ENCODE results near the gene GPRIN2.

Gene GPRIN2

DNA sequence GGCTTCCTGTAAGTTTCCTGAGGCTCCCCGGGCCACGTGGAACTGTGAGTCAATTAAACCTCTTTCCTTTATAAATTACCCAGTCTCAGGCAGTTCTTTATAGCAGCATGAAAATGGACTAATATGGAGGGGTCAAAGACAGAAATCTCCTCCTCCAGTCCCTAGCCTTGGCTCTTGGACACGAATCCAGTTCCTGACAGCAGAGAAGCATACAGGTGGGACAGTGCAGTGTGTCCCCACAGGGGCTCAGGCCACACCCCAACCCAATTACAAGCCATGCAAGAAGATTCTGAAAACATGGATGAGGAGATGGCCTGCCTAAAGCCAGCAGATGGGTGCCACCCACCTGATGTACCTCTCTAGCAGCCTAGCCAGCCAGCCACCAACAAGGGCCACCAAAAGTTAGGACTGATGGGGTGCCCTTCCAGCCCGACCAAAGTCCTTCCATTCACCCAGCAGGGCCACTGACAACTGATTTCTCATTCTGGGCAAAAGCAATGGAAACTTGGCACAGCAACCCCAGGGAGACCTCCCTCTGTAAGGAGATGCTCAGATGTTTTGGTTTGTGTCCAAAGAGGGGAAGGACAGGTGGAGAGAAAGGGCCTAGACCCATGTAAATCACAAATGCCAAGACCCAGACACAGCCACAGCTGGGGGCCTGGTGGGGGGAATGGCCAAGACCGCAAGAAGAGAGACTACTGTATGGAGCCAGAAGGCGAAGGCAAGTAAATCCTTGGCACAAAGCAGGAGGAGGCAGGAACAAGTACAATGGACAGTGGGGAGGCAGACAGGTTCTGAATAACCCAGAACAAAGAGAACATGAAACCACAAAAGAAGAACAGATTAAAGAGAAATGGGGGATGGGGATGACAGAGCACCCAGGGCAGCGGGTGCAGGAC lies 13.6 kb downstream of the GPRIN2 start:
- Histone ChIP-seq H3K4me3 (ENCODE audit: low read depth in 1 of 2, low read length in 2 of 2) (no peak overlapping the region), H3K4me1 (ENCODE audit: control insufficient read depth in 1 of 2, insufficient read depth in 2 of 2, low read length in 2 of 2) (peaks cover 15 to 19% of the 10 kb centered on the region in 2 donors), H3K27ac (ENCODE audit: low read depth, low read length) (no peak overlapping the region), H3K27me3 (ENCODE audit: control insufficient read depth in 1 of 2, insufficient read depth in 2 of 2, low read length in 2 of 2) (peaks cover 0 to 6% of the 10 kb centered on the region in 2 donors), H3K9ac (ENCODE audit: low read depth in 1 of 2, low read length in 2 of 2) (no peak overlapping the region), H3K9me3 (ENCODE audit: control insufficient read depth in 1 of 2, low read length in 2 of 2) (no peaks in the 10 kb centered on the region), H3K36me3 (ENCODE audit: control insufficient read depth in 1 of 2, insufficient read depth in 2 of 2, low read length in 2 of 2) (no peaks in the 10 kb centered on the region)

- Histone ChIP-seq H3K9ac (ENCODE audit: low read depth in 1 of 2, low read length in 2 of 2) (no peak overlapping the region), H3K27ac (ENCODE audit: low read depth, low read length) (no peak overlapping the region), H3K27me3 (ENCODE audit: control insufficient read depth in 1 of 2, insufficient read depth in 2 of 2, low read length in 2 of 2) (peaks cover 0 to 7% of the 10 kb centered on the region in 2 donors), H3K4me1 (ENCODE audit: control insufficient read depth in 1 of 2, insufficient read depth in 2 of 2, low read length in 2 of 2) (peaks cover 15 to 19% of the 10 kb centered on the region in 2 donors), H3K4me3 (ENCODE audit: low read depth in 1 of 2, low read length in 2 of 2) (no peak overlapping the region), H3K9me3 (ENCODE audit: control insufficient read depth in 1 of 2, low read length in 2 of 2) (no peaks in the 10 kb centered on the region), H3K36me3 (ENCODE audit: control insufficient read depth in 1 of 2, insufficient read depth in 2 of 2, low read length in 2 of 2) (no peaks in the 10 kb centered on the region)
Observed at GRCh38 chr10:46541735-46542566, 14.5 kb downstream of the GPRIN2 start.

DNA sequence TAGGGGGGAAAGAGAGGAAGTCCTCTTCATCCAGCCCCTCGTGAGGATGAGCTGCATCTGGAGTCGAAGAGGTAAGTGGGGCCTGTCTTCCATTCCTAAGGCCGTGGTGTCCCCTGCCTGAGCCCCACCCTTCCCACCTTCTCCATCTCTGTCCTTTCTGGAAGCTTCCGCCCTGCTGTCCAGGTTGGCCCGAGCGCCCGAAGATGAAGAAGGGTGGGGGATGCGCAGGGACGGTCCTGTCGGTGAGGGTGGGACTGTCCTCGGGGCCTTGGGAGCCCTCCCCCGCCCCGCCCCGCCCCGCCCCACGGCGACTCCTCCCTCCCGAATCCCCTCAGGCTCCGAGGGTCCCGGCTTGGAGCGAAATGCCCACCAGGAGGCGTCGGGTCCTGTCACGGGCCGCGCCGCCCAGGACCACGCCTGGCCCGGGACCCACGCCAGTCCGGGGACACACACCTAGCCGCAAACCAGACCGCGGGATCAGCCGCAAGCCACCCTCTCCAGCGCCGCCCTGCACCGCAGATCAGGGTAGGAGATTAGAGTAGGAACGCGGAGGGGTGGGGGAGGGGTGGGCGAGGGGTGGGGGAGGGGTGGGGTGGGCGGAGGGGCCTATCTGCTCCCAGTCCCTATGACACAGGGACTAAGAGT lies 15.3 kb downstream of the GPRIN2 start:
- no peak overlapping the region for H3K9ac ChIP-seq (ENCODE audit: low read depth in 1 of 2, low read length in 2 of 2)
- no peaks in the 10 kb centered on the region for H3K36me3 ChIP-seq (ENCODE audit: control insufficient read depth in 1 of 2, insufficient read depth in 2 of 2, low read length in 2 of 2)
- H3K27ac ChIP-seq (ENCODE audit: low read depth, low read length) = no peak overlapping the region
- H3K9me3 ChIP-seq (ENCODE audit: control insufficient read depth in 1 of 2, low read length in 2 of 2) = no peaks in the 10 kb centered on the region
- H3K27me3 ChIP-seq (ENCODE audit: control insufficient read depth in 1 of 2, insufficient read depth in 2 of 2, low read length in 2 of 2) = peaks cover 0 to 8% of the 10 kb centered on the region in 2 donors
- peaks cover 15 to 19% of the 10 kb centered on the region in 2 donors for H3K4me1 ChIP-seq (ENCODE audit: control insufficient read depth in 1 of 2, insufficient read depth in 2 of 2, low read length in 2 of 2)
- no peak overlapping the region for H3K4me3 ChIP-seq (ENCODE audit: low read depth in 1 of 2, low read length in 2 of 2)

DNA sequence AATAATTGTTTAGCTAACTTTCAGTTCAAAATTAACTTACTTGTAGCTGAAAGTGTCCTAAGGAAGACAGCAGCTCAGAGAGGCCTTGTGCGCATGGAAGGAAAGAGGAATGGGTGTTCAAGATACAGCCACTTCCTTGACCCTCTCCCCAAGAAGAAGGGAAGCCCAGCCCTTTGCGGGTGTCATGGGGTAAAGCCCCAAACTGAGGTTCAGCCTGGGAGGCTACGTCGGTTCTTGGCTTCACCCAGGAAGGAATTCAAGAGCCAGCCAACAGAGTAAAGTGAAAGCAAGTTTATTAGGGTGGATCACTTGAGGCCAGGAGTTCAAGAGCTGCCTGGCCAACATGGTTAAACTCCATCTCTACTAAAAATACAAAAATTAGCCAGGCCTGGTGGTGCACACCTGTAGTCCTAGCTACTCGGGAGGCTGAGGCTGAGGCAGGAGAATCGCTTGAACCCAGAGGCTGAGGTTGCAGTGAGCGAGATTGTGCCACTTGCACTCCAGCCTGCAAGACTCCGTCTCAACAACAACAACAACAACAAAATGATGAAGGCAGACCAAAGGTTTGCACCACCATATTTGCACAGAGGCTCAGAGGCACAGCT lies 15.9 kb downstream of the GPRIN2 start:
- H3K4me1 ChIP-seq (ENCODE audit: control insufficient read depth in 1 of 2, insufficient read depth in 2 of 2, low read length in 2 of 2) = peaks cover 15 to 19% of the 10 kb centered on the region in 2 donors
- peak overlapping the region in 1 of 2 donors; percentile 10 for H3K9ac ChIP-seq (ENCODE audit: low read depth in 1 of 2, low read length in 2 of 2)
- H3K4me3 ChIP-seq (ENCODE audit: low read depth in 1 of 2, low read length in 2 of 2) = peak overlapping the region; percentile 5 to 28
- H3K27ac ChIP-seq (ENCODE audit: low read depth, low read length) = no peak overlapping the region
- no peaks in the 10 kb centered on the region for H3K9me3 ChIP-seq (ENCODE audit: control insufficient read depth in 1 of 2, low read length in 2 of 2)
- H3K36me3 ChIP-seq (ENCODE audit: control insufficient read depth in 1 of 2, insufficient read depth in 2 of 2, low read length in 2 of 2) = no peaks in the 10 kb centered on the region
- peaks cover 0 to 5% of the 10 kb centered on the region in 2 donors for H3K27me3 ChIP-seq (ENCODE audit: control insufficient read depth in 1 of 2, insufficient read depth in 2 of 2, low read length in 2 of 2)

GRCh38 chr10:46539596-46540411 lies 16.7 kb downstream of the GPRIN2 start:
- peaks cover 15% of the 10 kb centered on the region in 2 donors for H3K4me1 ChIP-seq (ENCODE audit: control insufficient read depth in 1 of 2, insufficient read depth in 2 of 2, low read length in 2 of 2)
- H3K9me3 ChIP-seq (ENCODE audit: control insufficient read depth in 1 of 2, low read length in 2 of 2) = no peaks in the 10 kb centered on the region
- H3K4me3 ChIP-seq (ENCODE audit: low read depth in 1 of 2, low read length in 2 of 2) = peak overlapping the region; percentile 5 to 28
- H3K9ac ChIP-seq (ENCODE audit: low read depth in 1 of 2, low read length in 2 of 2) = peak overlapping the region in 1 of 2 donors; percentile 10
- peak overlapping the region; percentile 23 for H3K27ac ChIP-seq (ENCODE audit: low read depth, low read length)
- H3K27me3 ChIP-seq (ENCODE audit: control insufficient read depth in 1 of 2, insufficient read depth in 2 of 2, low read length in 2 of 2) = peaks cover 0 to 5% of the 10 kb centered on the region in 2 donors
- no peaks in the 10 kb centered on the region for H3K36me3 ChIP-seq (ENCODE audit: control insufficient read depth in 1 of 2, insufficient read depth in 2 of 2, low read length in 2 of 2)

DNA sequence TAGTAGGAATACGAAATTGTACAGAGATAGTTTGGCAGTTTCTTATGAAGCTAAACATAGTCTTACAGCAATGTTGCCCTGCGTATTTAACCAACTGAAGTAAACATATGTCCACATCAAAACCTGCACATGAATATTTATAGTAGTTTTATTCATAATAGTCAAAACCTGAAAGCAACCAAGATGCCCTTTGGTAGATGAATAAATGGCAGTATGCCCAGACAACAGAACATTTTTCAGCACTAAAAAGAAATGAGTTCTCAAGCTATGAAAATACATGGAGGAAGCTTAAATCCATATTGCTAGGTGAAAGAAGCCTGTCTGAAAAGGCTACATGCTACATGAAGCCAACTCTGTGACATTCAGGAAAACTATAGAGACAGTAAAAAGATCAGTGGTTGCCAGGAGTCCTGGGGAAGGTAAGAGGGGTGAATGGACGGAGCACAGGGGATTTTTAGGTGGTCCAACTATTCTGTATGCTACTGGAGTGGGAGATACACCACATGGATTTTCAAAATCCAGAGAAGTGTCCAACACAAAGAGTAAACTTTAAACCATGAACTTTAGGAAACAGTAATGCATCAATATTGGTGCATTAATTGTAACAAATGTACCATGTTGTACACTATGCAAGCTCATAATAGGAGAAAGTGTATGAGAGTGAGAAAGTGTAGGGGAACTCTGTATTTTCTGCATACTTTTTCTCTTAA lies 17.6 kb downstream of the GPRIN2 start:
- Histone ChIP-seq H3K27me3 (ENCODE audit: control insufficient read depth in 1 of 2, insufficient read depth in 2 of 2, low read length in 2 of 2) (peaks cover 0 to 5% of the 10 kb centered on the region in 2 donors), H3K27ac (ENCODE audit: low read depth, low read length) (no peak overlapping the region)

GRCh38 chr10:46538155-46538554 lies 18.3 kb downstream of the GPRIN2 start:
- no peak overlapping the region for H3K4me3 ChIP-seq (ENCODE audit: low read depth in 1 of 2, low read length in 2 of 2)

More for the DNA sequence above, 17.6 kb downstream of the GPRIN2 start:
- Histone ChIP-seq H3K4me1 (ENCODE audit: control insufficient read depth in 1 of 2, insufficient read depth in 2 of 2, low read length in 2 of 2) (peaks cover 15% of the 10 kb centered on the region in 2 donors), H3K9me3 (ENCODE audit: control insufficient read depth in 1 of 2, low read length in 2 of 2) (no peaks in the 10 kb centered on the region), H3K36me3 (ENCODE audit: control insufficient read depth in 1 of 2, insufficient read depth in 2 of 2, low read length in 2 of 2) (no peaks in the 10 kb centered on the region), H3K4me3 (ENCODE audit: low read depth in 1 of 2, low read length in 2 of 2) (no peak overlapping the region), H3K9ac (ENCODE audit: low read depth in 1 of 2, low read length in 2 of 2) (no peak overlapping the region)

GRCh38 chr10:46537309-46537708 lies 19.1 kb downstream of the GPRIN2 start:
- Histone ChIP-seq H3K4me3 (ENCODE audit: low read depth in 1 of 2, low read length in 2 of 2) (no peak overlapping the region), H3K4me1 (ENCODE audit: control insufficient read depth in 1 of 2, insufficient read depth in 2 of 2, low read length in 2 of 2) (peaks cover 15% of the 10 kb centered on the region in 2 donors), H3K9me3 (ENCODE audit: control insufficient read depth in 1 of 2, low read length in 2 of 2) (no peaks in the 10 kb centered on the region), H3K9ac (ENCODE audit: low read depth in 1 of 2, low read length in 2 of 2) (no peak overlapping the region), H3K27me3 (ENCODE audit: control insufficient read depth in 1 of 2, insufficient read depth in 2 of 2, low read length in 2 of 2) (peaks cover 0 to 5% of the 10 kb centered on the region in 2 donors), H3K27ac (ENCODE audit: low read depth, low read length) (no peak overlapping the region), H3K36me3 (ENCODE audit: control insufficient read depth in 1 of 2, insufficient read depth in 2 of 2, low read length in 2 of 2) (no peaks in the 10 kb centered on the region)

More at GRCh38 chr10:46538155-46538554, 18.3 kb downstream of the GPRIN2 start:
- Histone ChIP-seq H3K36me3 (ENCODE audit: control insufficient read depth in 1 of 2, insufficient read depth in 2 of 2, low read length in 2 of 2) (no peaks in the 10 kb centered on the region), H3K4me1 (ENCODE audit: control insufficient read depth in 1 of 2, insufficient read depth in 2 of 2, low read length in 2 of 2) (peaks cover 15% of the 10 kb centered on the region in 2 donors), H3K27me3 (ENCODE audit: control insufficient read depth in 1 of 2, insufficient read depth in 2 of 2, low read length in 2 of 2) (peaks cover 0 to 5% of the 10 kb centered on the region in 2 donors), H3K27ac (ENCODE audit: low read depth, low read length) (no peak overlapping the region), H3K9me3 (ENCODE audit: control insufficient read depth in 1 of 2, low read length in 2 of 2) (no peaks in the 10 kb centered on the region), H3K9ac (ENCODE audit: low read depth in 1 of 2, low read length in 2 of 2) (no peak overlapping the region)

Data from duodenal mucosa (tissue), 2 donors.